ENCODE measurements around the gene SPEM3.

DNA sequence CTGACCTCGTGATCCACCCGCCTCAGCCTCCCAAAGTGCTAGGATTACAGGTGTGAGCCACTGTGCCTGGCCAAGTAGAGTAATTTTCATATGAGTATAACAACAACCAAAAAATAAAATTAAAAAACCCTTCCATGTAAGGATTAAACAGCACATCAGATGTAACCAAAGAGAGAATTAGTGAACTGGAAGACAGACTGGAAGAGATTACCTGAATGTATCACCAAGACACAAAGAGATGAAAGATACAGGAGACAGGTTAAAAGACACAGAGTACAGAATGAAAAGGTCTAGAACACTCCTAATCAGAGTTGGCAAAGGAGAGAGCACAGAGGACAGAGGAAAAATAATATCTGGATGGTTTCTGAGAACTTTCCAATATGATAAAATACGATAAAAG, 49.5 kb upstream of the SPEM3 start:
- TF ChIP-seq POLR2A (IDR thresholded peaks at IDR 0.05): no peak
- TF ChIP-seq, protein P1, sequence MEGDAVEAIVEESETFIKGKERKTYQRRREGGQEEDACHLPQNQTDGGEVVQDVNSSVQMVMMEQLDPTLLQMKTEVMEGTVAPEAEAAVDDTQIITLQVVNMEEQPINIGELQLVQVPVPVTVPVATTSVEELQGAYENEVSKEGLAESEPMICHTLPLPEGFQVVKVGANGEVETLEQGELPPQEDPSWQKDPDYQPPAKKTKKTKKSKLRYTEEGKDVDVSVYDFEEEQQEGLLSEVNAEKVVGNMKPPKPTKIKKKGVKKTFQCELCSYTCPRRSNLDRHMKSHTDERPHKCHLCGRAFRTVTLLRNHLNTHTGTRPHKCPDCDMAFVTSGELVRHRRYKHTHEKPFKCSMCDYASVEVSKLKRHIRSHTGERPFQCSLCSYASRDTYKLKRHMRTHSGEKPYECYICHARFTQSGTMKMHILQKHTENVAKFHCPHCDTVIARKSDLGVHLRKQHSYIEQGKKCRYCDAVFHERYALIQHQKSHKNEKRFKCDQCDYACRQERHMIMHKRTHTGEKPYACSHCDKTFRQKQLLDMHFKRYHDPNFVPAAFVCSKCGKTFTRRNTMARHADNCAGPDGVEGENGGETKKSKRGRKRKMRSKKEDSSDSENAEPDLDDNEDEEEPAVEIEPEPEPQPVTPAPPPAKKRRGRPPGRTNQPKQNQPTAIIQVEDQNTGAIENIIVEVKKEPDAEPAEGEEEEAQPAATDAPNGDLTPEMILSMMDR (IDR thresholded peaks at IDR 0.05): no peak
